Loucy (cell line): ENCODE measurements around the gene MTARC2.

Experiments
- CTCF ChIP-seq: fragments of 200-600 bp; sonication (generic); conservative IDR thresholded peaks from 2 replicates; pipeline ENCODE4 v1.5.1; 2014; ENCODE audit warnings: mild to moderate bottlenecking, antibody characterized with exemption, low read length
- EZH2phosphoT487 ChIP-seq: fragments of 200-600 bp; IDR thresholded peaks from 2 replicates; pipeline ENCODE4 v1.6.1; 2018; ENCODE audit warnings: antibody characterized with exemption, mild to moderate bottlenecking, moderate library complexity, borderline replicate concordance

- no peak for TF ChIP-seq CTCF
- no peak for TF ChIP-seq EZH2phosphoT487
Measured at GRCh38 chr1:220710333-220710732, 37.8 kb upstream of the MTARC2 start.
